K562 (cell line): ENCODE measurements around the gene MOB4.

Source experiments
- CBX5 ChIP-seq: IDR thresholded peaks from 2 replicates; pipeline ENCODE4 v1.6.1; 2014; ENCODE audit warnings: low read depth, borderline replicate concordance
- JUND ChIP-seq, 2 experiments: IDR thresholded peaks; 2 replicates in 1 of 2; 3 replicates in 1 of 2; pipeline ENCODE4 v1.6.1; 2011; ENCODE audit warnings: borderline replicate concordance in 2 of 2, low read depth in 2 of 2, low read length in 2 of 2, improper control_type of control experiment in 1 of 2, missing biosample characterization in 1 of 2, missing genetic modification characterization in 1 of 2, missing genetic modification reagents in 1 of 2
- NR2C1 ChIP-seq, 2 experiments: fragments of 450-650 bp; IDR thresholded peaks; 2 replicates each; pipeline ENCODE4 v1.6.1; 2017; ENCODE audit warnings: mild to moderate bottlenecking in 2 of 2, antibody characterized with exemption in 1 of 2, inconsistent platforms in 1 of 2, missing compliant biosample characterization in 1 of 2, missing genetic modification characterization in 1 of 2
- NUFIP1 ChIP-seq: fragments of 450-650 bp; IDR thresholded peaks from 2 replicates; pipeline ENCODE4 v1.6.1; 2018; ENCODE audit not compliant: partially characterized antibody
- POLR2A ChIP-seq: fragments of 450-650 bp; conservative IDR thresholded peaks from 2 replicates; pipeline ENCODE4 v1.6.1; 2016
- SMARCA4 ChIP-seq: fragments of 450-650 bp; IDR thresholded peaks from 2 replicates; pipeline ENCODE4 v1.6.1; 2016
- SP1 ChIP-seq: sonication (generic); formaldehyde crosslinking; IDR thresholded peaks from 2 replicates; pipeline ENCODE4 v1.8.1; 2022; ENCODE audit warnings: mild to moderate bottlenecking, missing genetic modification reagents
- TAF1 ChIP-seq: IDR thresholded peaks from 2 replicates; pipeline ENCODE4 v1.6.1; 2011; ENCODE audit warnings: mild to moderate bottlenecking, low read length, moderate library complexity; ENCODE audit not compliant: insufficient read depth, control insufficient read depth, severe bottlenecking; ENCODE audit errors: extremely low read depth
- ZKSCAN1 ChIP-seq: fragments of 150-350 bp; IDR thresholded peaks from 2 replicates; pipeline ENCODE4 v1.6.1; 2016; ENCODE audit warnings: low read depth, low read length
- TF ChIP-seq, protein P1 (sequence below), 3 experiments: IDR thresholded peaks in 2 of 3; conservative IDR thresholded peaks in 1 of 3; 2 replicates each; pipeline ENCODE4 v1.5.1; 2011 to 2012; ENCODE audit warnings: low read length in 3 of 3, mild to moderate bottlenecking in 3 of 3, control low read depth in 2 of 3, improper control_type of control experiment in 1 of 3, inconsistent platforms in 1 of 3, low read depth in 1 of 3, mixed read lengths in 1 of 3, moderate library complexity in 1 of 3; ENCODE audit not compliant: insufficient read depth in 2 of 3
- TF ChIP-seq, protein P2 (sequence below), 3 experiments: fragments of 200-800 bp in 1 of 3; fragments of 250-450 bp in 1 of 3; fragments of 450-650 bp in 1 of 3; sonication (Bioruptor Pico) in 1 of 3; sonication (Bioruptor generic) in 1 of 3; formaldehyde crosslinking in 1 of 3; IDR thresholded peaks; 2 replicates each; pipeline versions ENCODE4 v1.6.1 to v1.8.0; 2016 to 2022; ENCODE audit warnings: mild to moderate bottlenecking in 2 of 3, missing genetic modification characterization in 2 of 3, missing compliant biosample characterization in 1 of 3, moderate library complexity in 1 of 3
- TF ChIP-seq, protein P3 (sequence below): fragments of 450-650 bp; IDR thresholded peaks from 2 replicates; pipeline ENCODE4 v1.6.1; 2016; ENCODE audit warnings: low read depth, mild to moderate bottlenecking, moderate library complexity

DNA sequence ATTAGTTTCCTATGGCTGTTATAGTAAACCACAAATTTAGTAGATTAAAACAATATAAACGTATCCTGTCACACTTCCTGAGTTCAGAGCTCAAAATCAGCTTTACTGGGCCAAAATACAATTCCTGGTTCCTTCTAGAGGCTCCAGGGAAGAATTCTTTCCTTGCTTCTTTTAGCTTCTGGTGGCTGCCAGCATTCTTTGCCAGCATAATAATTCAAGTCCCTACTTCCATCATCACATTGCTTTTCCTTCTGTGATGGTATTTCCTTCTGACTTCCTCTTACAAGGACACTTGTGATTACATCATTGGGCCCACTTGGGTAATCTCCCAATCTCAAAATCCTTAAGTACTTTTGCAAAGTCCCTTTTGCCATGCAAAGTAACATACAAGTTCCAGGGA lies 40.6 kb downstream of the MOB4 start:
- TF ChIP-seq, protein P1, sequence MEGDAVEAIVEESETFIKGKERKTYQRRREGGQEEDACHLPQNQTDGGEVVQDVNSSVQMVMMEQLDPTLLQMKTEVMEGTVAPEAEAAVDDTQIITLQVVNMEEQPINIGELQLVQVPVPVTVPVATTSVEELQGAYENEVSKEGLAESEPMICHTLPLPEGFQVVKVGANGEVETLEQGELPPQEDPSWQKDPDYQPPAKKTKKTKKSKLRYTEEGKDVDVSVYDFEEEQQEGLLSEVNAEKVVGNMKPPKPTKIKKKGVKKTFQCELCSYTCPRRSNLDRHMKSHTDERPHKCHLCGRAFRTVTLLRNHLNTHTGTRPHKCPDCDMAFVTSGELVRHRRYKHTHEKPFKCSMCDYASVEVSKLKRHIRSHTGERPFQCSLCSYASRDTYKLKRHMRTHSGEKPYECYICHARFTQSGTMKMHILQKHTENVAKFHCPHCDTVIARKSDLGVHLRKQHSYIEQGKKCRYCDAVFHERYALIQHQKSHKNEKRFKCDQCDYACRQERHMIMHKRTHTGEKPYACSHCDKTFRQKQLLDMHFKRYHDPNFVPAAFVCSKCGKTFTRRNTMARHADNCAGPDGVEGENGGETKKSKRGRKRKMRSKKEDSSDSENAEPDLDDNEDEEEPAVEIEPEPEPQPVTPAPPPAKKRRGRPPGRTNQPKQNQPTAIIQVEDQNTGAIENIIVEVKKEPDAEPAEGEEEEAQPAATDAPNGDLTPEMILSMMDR (IDR thresholded peaks at IDR 0.05 in 2 of 3, conservative IDR thresholded peaks at IDR 0.05 in 1 of 3; ENCODE audit: insufficient read depth in 2 of 3, low read depth in 1 of 3, low read length in 3 of 3) = no peak
- TF ChIP-seq SP1 (CRISPR knock-in tag) (no peak), SMARCA4 (no peak), NR2C1 (IDR thresholded peaks at IDR 0.05) (no peak), NR2C1 (tag; IDR thresholded peaks at IDR 0.05) (no peak), ZKSCAN1 (no peak), NUFIP1 (no peak), TAF1 (no peak), POLR2A (no peak), JUND (IDR thresholded peaks at IDR 0.05; ENCODE audit: borderline replicate concordance, low read depth, low read length) (no peak), JUND (tag; IDR thresholded peaks at IDR 0.05; ENCODE audit: borderline replicate concordance, low read depth, low read length) (no peak), CBX5 (no peak)
- TF ChIP-seq, protein P2, sequence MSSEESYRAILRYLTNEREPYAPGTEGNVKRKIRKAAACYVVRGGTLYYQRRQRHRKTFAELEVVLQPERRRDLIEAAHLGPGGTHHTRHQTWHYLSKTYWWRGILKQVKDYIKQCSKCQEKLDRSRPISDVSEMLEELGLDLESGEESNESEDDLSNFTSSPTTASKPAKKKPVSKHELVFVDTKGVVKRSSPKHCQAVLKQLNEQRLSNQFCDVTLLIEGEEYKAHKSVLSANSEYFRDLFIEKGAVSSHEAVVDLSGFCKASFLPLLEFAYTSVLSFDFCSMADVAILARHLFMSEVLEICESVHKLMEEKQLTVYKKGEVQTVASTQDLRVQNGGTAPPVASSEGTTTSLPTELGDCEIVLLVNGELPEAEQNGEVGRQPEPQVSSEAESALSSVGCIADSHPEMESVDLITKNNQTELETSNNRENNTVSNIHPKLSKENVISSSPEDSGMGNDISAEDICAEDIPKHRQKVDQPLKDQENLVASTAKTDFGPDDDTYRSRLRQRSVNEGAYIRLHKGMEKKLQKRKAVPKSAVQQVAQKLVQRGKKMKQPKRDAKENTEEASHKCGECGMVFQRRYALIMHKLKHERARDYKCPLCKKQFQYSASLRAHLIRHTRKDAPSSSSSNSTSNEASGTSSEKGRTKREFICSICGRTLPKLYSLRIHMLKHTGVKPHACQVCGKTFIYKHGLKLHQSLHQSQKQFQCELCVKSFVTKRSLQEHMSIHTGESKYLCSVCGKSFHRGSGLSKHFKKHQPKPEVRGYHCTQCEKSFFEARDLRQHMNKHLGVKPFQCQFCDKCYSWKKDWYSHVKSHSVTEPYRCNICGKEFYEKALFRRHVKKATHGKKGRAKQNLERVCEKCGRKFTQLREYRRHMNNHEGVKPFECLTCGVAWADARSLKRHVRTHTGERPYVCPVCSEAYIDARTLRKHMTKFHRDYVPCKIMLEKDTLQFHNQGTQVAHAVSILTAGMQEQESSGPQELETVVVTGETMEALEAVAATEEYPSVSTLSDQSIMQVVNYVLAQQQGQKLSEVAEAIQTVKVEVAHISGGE (CRISPR knock-in tag; IDR thresholded peaks at IDR 0.05) = no peak
- TF ChIP-seq, protein P3, sequence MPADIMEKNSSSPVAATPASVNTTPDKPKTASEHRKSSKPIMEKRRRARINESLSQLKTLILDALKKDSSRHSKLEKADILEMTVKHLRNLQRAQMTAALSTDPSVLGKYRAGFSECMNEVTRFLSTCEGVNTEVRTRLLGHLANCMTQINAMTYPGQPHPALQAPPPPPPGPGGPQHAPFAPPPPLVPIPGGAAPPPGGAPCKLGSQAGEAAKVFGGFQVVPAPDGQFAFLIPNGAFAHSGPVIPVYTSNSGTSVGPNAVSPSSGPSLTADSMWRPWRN = no peak
